CD14-positive monocyte (primary cell): ENCODE measurements around the gene APIP. TPM values are rescaled to one million over a fixed set of nuclear protein-coding genes. Genes with fewer than 3 reads are reported as not detected.

Source experiments
- DNase-seq, 3 donors: peaks; one replicate each; pipeline ENCODE4 v3.0.0-alpha.2; 2011 to 2022
- H2AFZ ChIP-seq: 2 replicates; pipeline ENCODE4 v1.6.0; 2012; ENCODE audit warnings: mild to moderate bottlenecking, low read depth, low read length, inconsistent platforms; ENCODE audit not compliant: insufficient read depth, poor library complexity, severe bottlenecking
- H3K27ac ChIP-seq, 2 donors: 1 replicate in 1 of 2; 2 replicates in 1 of 2; pipeline ENCODE4 v1.5.1; 2012 to 2013; ENCODE audit warnings: low read length in 2 of 2, control low read depth in 1 of 2, inconsistent platforms in 1 of 2, low read depth in 1 of 2, mild to moderate bottlenecking in 1 of 2
- H3K27me3 ChIP-seq, 2 donors: one replicate each; pipeline versions ENCODE4 v1.6.0 to v1.6.1; 2011 to 2013; ENCODE audit warnings: low read length in 2 of 2; ENCODE audit not compliant: control insufficient read depth in 2 of 2, insufficient read depth in 2 of 2
- H3K36me3 ChIP-seq, 2 donors: replicated peaks in 1 of 2; 1 replicate in 1 of 2; 2 replicates in 1 of 2; pipeline versions ENCODE4 v1.5.1 to v1.6.1; 2012 to 2013; ENCODE audit warnings: low read length in 2 of 2, control low read depth in 1 of 2, inconsistent platforms in 1 of 2, mild to moderate bottlenecking in 1 of 2; ENCODE audit not compliant: insufficient read depth in 2 of 2, control insufficient read depth in 1 of 2
- H3K4me1 ChIP-seq, 2 donors: 1 replicate in 1 of 2; 2 replicates in 1 of 2; pipeline versions ENCODE4 v1.5.1 to v1.6.1; 2012 to 2013; ENCODE audit warnings: low read length in 2 of 2, control low read depth in 1 of 2, inconsistent platforms in 1 of 2, mild to moderate bottlenecking in 1 of 2, moderate library complexity in 1 of 2; ENCODE audit not compliant: insufficient read depth in 2 of 2, control insufficient read depth in 1 of 2
- H3K4me2 ChIP-seq: replicated peaks from 2 replicates; pipeline ENCODE3; 2012; ENCODE audit warnings: low read length, moderate library complexity, mild to moderate bottlenecking; ENCODE audit not compliant: poor library complexity, severe bottlenecking; ENCODE audit errors: extremely low read depth
- H3K4me3 ChIP-seq, 3 experiments: fragments of 200-600 bp in 1 of 3; sonication (generic) in 1 of 3; replicated peaks in 1 of 3; 1 replicate in 2 of 3; 2 replicates in 1 of 3; pipeline ENCODE4 v1.5.1; 2011 to 2013; ENCODE audit warnings: low read length in 3 of 3, mild to moderate bottlenecking in 3 of 3, control low read depth in 2 of 3, low read depth in 2 of 3, inconsistent platforms in 1 of 3, moderate library complexity in 1 of 3
- H3K79me2 ChIP-seq: 2 replicates; pipeline ENCODE4 v1.6.0; 2012; ENCODE audit warnings: mild to moderate bottlenecking, control low read depth, inconsistent platforms, low read length, moderate library complexity; ENCODE audit not compliant: insufficient read depth
- H3K9ac ChIP-seq: 2 replicates; pipeline ENCODE4 v1.6.0; 2017; ENCODE audit warnings: low read length, mild to moderate bottlenecking; ENCODE audit not compliant: insufficient read depth, poor library complexity, severe bottlenecking
- H3K9me3 ChIP-seq, 2 donors: replicated peaks in 1 of 2; 1 replicate in 1 of 2; 2 replicates in 1 of 2; pipeline versions ENCODE4 v1.5.1 to v1.6.1; 2012 to 2013; ENCODE audit warnings: low read length in 2 of 2, control low read depth in 1 of 2; ENCODE audit not compliant: control insufficient read depth in 1 of 2, insufficient read depth in 1 of 2
- H4K20me1 ChIP-seq: 2 replicates; pipeline ENCODE4 v1.6.0; 2012; ENCODE audit warnings: mild to moderate bottlenecking, low read length, control low read depth, moderate library complexity; ENCODE audit not compliant: insufficient read depth
- H3K27ac Mint-ChIP-seq, 7 donors: one replicate each; pipeline ENCODE4 v1.8.0; 2020; ENCODE audit warnings: mild to moderate bottlenecking in 7 of 7, mixed read lengths in 7 of 7, moderate library complexity in 6 of 7, inconsistent platforms in 2 of 7
- H3K27me3 Mint-ChIP-seq, 3 donors: one replicate each; pipeline ENCODE4 v1.8.0; 2021 to 2022; ENCODE audit warnings: low read depth in 3 of 3, mild to moderate bottlenecking in 3 of 3, mixed read lengths in 3 of 3, moderate library complexity in 3 of 3, inconsistent platforms in 1 of 3
- H3K36me3 Mint-ChIP-seq, 2 donors: one replicate each; pipeline ENCODE4 v1.8.0; 2020; ENCODE audit warnings: mixed read lengths in 2 of 2, inconsistent platforms in 1 of 2, mild to moderate bottlenecking in 1 of 2
- H3K4me1 Mint-ChIP-seq: one replicate; pipeline ENCODE4 v1.8.0; 2020; ENCODE audit warnings: mild to moderate bottlenecking, mixed read lengths
- H3K4me3 Mint-ChIP-seq, 2 donors: one replicate each; pipeline ENCODE4 v1.8.0; 2020; ENCODE audit warnings: mild to moderate bottlenecking in 2 of 2, mixed read lengths in 2 of 2, moderate library complexity in 1 of 2
- H3K9me3 Mint-ChIP-seq, 7 donors: one replicate each; pipeline ENCODE4 v1.8.0; 2020 to 2022; ENCODE audit warnings: mixed read lengths in 7 of 7, mild to moderate bottlenecking in 6 of 7, moderate library complexity in 6 of 7, inconsistent platforms in 2 of 7
- CTCF ChIP-seq: fragments of 200-600 bp; IDR thresholded peaks from one replicate; pipeline ENCODE4 v1.8.0; 2022; ENCODE audit warnings: antibody characterized with exemption, mild to moderate bottlenecking
- WGBS: methylation state at CpG from one replicate; pipeline ENCODE4 v1.1.5; 2013; ENCODE audit warnings: missing lambda C conversion rate; ENCODE audit not compliant: insufficient coverage; 5-methylcytosine and 5-hydroxymethylcytosine counted together
- intact Hi-C, 2 donors: fragments of 100-400 bp; cut with micrococcal nuclease; formaldehyde crosslinking; loops; one replicate each; pipeline versions ENCODE4 v1.15.0 to v1.15.1; 2023
- polyA plus RNA-seq, 3 donors: library from polyadenylated mRNA; depleted of rRNA in 1 of 3; unstranded in 2 of 3; stranded (reverse) in 1 of 3; fragments of 300-500 nt in 2 of 3; fragments of >200 nt in 1 of 3; fragmentation: Illumina TruSeq in 2 of 3; gene quantifications; 1 replicate in 2 of 3; 2 replicates in 1 of 3; pipeline ENCODE4 v1.2.3, GENCODE V29; 2012 to 2021

Gene APIP
- polyA plus RNA-seq, 3 donors, result 16.3 to 25.4 (median 22.9) TPM

- no peak for TF ChIP-seq CTCF
- Histone ChIP-seq H3K9me3 (no peaks in the 10 kb centered on the region), H4K20me1 (peaks cover 6% of the 10 kb centered on the region), H3K27ac (no peak overlapping the region), H2AFZ (no peak overlapping the region), H3K36me3 (peaks cover 0 to 14% of the 10 kb centered on the region in 2 donors), H3K79me2 (peaks cover 65% of the 10 kb centered on the region), H3K27me3 (no peaks in the 10 kb centered on the region), H3K9ac (no peak overlapping the region), H3K4me1 (peaks cover 0 to 3% of the 10 kb centered on the region in 2 donors), H3K4me2 (no peak overlapping the region), H3K4me3 (no peak overlapping the region)
- no CpG with 5 or more reads among the region's 3 CpGs for WGBS
- Mint-ChIP-seq H3K27ac (peak overlapping the region in 1 of 7 donors; percentile 55), H3K4me3 (no peak overlapping the region), H3K4me1 (peaks cover 13% of the 10 kb centered on the region), H3K36me3 (peaks cover 11 to 16% of the 10 kb centered on the region in 2 donors), H3K9me3 (no peaks in the 10 kb centered on the region), H3K27me3 (no peaks in the 10 kb centered on the region)
- intact Hi-C loops, result loop anchor here in 1 of 2 donors (10.0 kb wide), 1 partner anchor 220 kb away; no protein-coding TSS in a partner anchor
- no peak for DNase-seq
Observed at GRCh38 chr11:34924714-34925113, 8.5 kb upstream of the APIP start.

GRCh38 chr11:34921156-34921555 is 5.0 kb upstream of the APIP start:
- Histone ChIP-seq H3K27ac (no peak overlapping the region), H4K20me1 (no peaks in the 10 kb centered on the region), H3K4me3 (no peak overlapping the region), H2AFZ (no peak overlapping the region), H3K36me3 (peaks cover 0 to 14% of the 10 kb centered on the region in 2 donors), H3K9ac (no peak overlapping the region), H3K9me3 (no peaks in the 10 kb centered on the region), H3K4me1 (peaks cover 8 to 12% of the 10 kb centered on the region in 2 donors), H3K79me2 (peaks cover 60% of the 10 kb centered on the region), H3K4me2 (no peak overlapping the region), H3K27me3 (no peaks in the 10 kb centered on the region)
- Mint-ChIP-seq H3K4me1 (peaks cover 19% of the 10 kb centered on the region), H3K27ac (no peak overlapping the region), H3K4me3 (no peak overlapping the region), H3K36me3 (peaks cover 10 to 11% of the 10 kb centered on the region in 2 donors), H3K9me3 (no peaks in the 10 kb centered on the region), H3K27me3 (peaks cover 0 to 1% (median 0%) of the 10 kb centered on the region in 3 donors)
- intact Hi-C loops, result loop anchor here in 1 of 2 donors (10.0 kb wide), 1 partner anchor 224 kb away; no protein-coding TSS in a partner anchor
- no peak for TF ChIP-seq CTCF
- no peak for DNase-seq
- WGBS, result no CpG with 5 or more reads among the region's 4 CpGs
